ENCODE data around the gene CD24. TPM values are rescaled to one million over a fixed set of nuclear protein-coding genes. Genes with fewer than 3 reads are reported as not detected.
"Not testable (repeated sequence)": the region's sequence is repeated elsewhere in the genome, so short reads cannot be mapped to it uniquely, and the experiment has no call there.

Gene CD24
- total RNA-seq, 6 experiments from 2014 or later = 0.11 to 0.19 TPM; not detected in 4

DNA sequence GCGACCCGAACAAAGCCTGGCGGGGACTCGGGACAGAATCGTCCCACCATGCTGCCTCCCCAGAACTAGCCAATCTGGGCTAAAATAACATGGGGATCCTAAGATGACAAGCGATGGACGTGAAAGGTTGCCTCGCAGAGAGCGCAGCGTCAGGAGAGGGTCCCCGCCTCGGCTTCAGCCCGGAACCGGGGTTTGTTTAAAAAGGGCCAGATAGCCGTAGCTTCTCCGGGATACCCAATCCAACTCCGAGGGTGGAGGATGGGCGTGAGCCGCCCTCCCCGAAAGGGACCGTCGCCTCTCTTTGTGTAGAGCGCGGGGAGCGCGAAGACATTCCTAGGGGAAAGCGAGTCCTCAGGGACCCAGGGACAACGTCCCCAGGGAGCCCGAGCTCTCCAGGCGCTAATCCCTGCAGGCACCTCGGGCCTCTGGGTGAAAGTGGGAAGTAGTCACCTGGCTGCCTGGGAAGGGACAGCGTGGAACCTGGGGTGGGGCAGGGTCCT, 643 bp downstream of the CD24 start:
- DNase-seq = no peak
- no peak overlapping the region for H3K4me3 Mint-ChIP-seq
- peaks cover 46% of the 10 kb centered on the region for H3K27me3 Mint-ChIP-seq (ENCODE audit: insufficient read depth)
- no peaks in the 10 kb centered on the region for H3K9me3 Mint-ChIP-seq
- no peaks in the 10 kb centered on the region for H3K36me3 Mint-ChIP-seq (ENCODE audit: low read depth)
- TF ChIP-seq, protein P1, sequence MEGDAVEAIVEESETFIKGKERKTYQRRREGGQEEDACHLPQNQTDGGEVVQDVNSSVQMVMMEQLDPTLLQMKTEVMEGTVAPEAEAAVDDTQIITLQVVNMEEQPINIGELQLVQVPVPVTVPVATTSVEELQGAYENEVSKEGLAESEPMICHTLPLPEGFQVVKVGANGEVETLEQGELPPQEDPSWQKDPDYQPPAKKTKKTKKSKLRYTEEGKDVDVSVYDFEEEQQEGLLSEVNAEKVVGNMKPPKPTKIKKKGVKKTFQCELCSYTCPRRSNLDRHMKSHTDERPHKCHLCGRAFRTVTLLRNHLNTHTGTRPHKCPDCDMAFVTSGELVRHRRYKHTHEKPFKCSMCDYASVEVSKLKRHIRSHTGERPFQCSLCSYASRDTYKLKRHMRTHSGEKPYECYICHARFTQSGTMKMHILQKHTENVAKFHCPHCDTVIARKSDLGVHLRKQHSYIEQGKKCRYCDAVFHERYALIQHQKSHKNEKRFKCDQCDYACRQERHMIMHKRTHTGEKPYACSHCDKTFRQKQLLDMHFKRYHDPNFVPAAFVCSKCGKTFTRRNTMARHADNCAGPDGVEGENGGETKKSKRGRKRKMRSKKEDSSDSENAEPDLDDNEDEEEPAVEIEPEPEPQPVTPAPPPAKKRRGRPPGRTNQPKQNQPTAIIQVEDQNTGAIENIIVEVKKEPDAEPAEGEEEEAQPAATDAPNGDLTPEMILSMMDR (IDR thresholded peaks at IDR 0.05) = no peak
- H3K4me1 Mint-ChIP-seq (ENCODE audit: low read depth) = no peaks in the 10 kb centered on the region
- H3K27ac Mint-ChIP-seq = no peak overlapping the region

DNA sequence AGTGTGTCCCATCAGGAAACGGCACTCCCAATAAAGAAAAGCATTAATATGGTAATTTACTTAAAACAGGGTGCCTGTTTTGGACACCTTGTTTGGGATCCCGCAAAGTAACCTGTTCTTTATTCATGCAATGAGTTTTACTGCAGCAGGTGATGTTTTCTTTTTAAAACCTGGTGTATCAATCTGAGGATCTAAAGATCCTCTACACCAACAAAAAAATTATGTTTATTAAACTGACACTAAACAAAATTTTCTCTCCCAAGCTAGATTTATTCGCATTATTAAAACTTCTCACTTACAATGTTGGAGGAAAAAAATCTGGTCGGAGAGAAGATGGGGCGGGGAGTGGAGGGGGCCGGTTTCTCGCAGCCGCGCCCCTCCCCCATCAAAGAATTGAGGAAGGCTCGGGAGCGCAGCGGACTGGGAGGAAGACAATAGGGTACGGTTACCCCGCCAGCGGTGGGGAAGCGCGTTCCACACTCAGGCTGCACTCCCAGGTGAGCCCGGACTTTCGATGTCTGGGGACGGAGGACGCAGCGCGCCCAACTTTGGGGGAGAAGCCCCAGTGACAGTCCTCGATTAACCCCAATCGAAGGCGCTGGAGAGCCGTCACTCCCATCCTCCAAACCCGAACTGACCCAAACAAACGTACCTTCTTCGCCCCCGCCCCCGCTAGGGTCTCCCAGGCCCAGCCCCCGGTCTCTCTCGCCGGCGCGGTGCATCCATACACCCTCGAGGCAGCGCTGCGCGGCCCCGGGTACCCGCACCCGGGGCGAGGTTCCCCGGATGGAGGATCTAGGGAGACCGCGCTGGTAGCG, 1.3 kb downstream of the CD24 start:
- Mint-ChIP-seq H3K27me3 (ENCODE audit: insufficient read depth) (peaks cover 48% of the 10 kb centered on the region), H3K4me3 (no peak overlapping the region)

DNA sequence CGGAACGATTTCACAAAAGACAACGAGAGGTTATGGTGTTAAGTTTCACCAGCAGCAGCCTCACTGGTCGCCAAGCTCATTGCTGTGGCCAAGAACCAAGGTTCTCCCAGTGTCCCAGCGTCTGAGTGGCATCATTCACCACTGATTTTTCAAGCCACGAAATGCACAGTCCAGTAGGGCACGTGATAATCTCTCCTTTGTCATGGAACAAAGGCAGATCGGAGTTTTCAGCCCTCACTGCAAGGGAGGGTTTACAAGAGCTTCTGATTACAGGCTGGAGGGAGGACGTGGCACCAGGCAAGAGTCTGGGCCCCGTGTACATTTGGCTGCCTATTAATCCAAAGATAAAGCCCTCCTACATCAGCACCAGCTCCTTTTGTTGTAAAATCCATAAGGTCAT, 2.0 kb downstream of the CD24 start:
- TF ChIP-seq, protein P1 (IDR thresholded peaks at IDR 0.05) = no peak
- H3K4me1 Mint-ChIP-seq (ENCODE audit: low read depth) = no peaks in the 10 kb centered on the region
- no peak for DNase-seq
- peaks cover 43% of the 10 kb centered on the region for H3K27me3 Mint-ChIP-seq (ENCODE audit: insufficient read depth)
- H3K27ac Mint-ChIP-seq = no peak overlapping the region
- no peak overlapping the region for H3K4me3 Mint-ChIP-seq
- H3K36me3 Mint-ChIP-seq (ENCODE audit: low read depth) = no peaks in the 10 kb centered on the region
- no peaks in the 10 kb centered on the region for H3K9me3 Mint-ChIP-seq

More for the DNA sequence above, 1.3 kb downstream of the CD24 start:
- no peak for DNase-seq
- TF ChIP-seq, protein P1 (IDR thresholded peaks at IDR 0.05) = no peak
- Mint-ChIP-seq H3K27ac (no peak overlapping the region), H3K9me3 (no peaks in the 10 kb centered on the region), H3K4me1 (ENCODE audit: low read depth) (no peaks in the 10 kb centered on the region), H3K36me3 (ENCODE audit: low read depth) (no peaks in the 10 kb centered on the region)

DNA sequence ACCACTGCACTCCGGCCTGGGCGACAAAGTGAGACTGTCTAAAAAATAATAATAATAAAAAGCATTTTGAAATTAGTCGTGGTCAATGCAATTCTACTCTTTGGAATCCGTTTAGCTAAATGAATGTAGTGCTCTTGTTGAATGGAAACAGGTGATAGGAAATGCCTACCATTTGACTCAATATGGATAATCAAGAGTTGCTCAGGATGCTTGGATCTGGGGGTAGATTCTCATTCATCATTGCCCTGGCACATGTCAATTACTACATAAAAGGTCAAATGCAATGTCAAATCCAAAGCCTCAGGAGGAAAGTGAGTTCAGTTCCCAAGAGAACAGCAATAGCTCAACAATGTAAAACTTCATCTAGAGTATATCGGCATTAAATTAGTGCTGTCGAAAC, 3.8 kb downstream of the CD24 start:
- not testable (repeated sequence) for H3K27ac Mint-ChIP-seq; DNase-seq; H3K36me3 Mint-ChIP-seq (ENCODE audit: low read depth); H3K4me3 Mint-ChIP-seq; H3K9me3 Mint-ChIP-seq; H3K4me1 Mint-ChIP-seq (ENCODE audit: low read depth)
- peaks cover 29% of the 10 kb centered on the region for H3K27me3 Mint-ChIP-seq (ENCODE audit: insufficient read depth)

DNA sequence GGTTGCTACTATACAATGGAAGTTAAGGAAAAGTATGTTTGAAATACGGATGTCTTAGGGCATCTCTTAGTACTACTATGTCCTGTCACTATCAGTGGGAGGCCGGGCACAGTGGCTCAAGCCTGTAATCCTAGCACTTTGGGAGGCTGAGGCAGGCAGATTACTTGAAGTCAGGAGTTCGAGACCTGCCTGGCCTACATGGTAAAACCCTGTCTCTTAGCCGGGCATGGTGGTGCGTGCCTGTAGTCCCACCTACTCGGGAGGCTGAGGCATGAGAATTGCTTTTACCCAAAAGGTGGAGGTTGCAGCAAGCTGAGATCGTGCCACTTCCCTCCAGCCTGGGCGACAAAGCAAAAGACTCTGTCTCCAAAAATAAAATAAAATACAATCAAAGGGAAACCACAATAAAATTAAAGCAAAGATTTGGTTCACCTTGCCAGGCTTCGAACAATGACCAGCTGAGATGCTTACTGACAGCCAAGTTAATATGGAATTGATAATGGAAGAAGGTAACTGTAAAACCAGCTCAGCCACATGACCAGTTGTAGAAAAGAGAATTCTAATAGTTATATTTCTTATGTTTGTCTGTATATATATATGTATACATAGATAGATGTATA, 6.5 kb downstream of the CD24 start:
- H3K36me3 Mint-ChIP-seq (ENCODE audit: low read depth) = no peaks in the 10 kb centered on the region
- no peaks in the 10 kb centered on the region for H3K4me1 Mint-ChIP-seq (ENCODE audit: low read depth)
- peaks cover 22% of the 10 kb centered on the region for H3K27me3 Mint-ChIP-seq (ENCODE audit: insufficient read depth)
- no peak overlapping the region for H3K4me3 Mint-ChIP-seq
- no peak for DNase-seq
- H3K27ac Mint-ChIP-seq = no peak overlapping the region
- TF ChIP-seq, protein P1 (IDR thresholded peaks at IDR 0.05) = no peak
- H3K9me3 Mint-ChIP-seq = no peaks in the 10 kb centered on the region
